Esophagus squamous epithelium (tissue), 4 donors: ENCODE results near the gene RIMBP2.

ENCODE experiments used
- POLR2A ChIP-seq, 4 donors: fragments of 450-650 bp; IDR thresholded peaks; one replicate each; pipeline ENCODE4 v1.6.1; 2017; ENCODE audit warnings: antibody characterized with exemption in 4 of 4, mild to moderate bottlenecking in 4 of 4, moderate library complexity in 3 of 4
- TF ChIP-seq, protein P1 (sequence below), 6 experiments: fragments of 450-650 bp in 4 of 6; fragments of 200-600 bp in 2 of 6; sonication (generic) in 2 of 6; IDR thresholded peaks; one replicate each; pipeline ENCODE4 v1.5.1; 2016 to 2019; ENCODE audit warnings: antibody characterized with exemption in 6 of 6, mild to moderate bottlenecking in 4 of 6, moderate library complexity in 4 of 6

DNA sequence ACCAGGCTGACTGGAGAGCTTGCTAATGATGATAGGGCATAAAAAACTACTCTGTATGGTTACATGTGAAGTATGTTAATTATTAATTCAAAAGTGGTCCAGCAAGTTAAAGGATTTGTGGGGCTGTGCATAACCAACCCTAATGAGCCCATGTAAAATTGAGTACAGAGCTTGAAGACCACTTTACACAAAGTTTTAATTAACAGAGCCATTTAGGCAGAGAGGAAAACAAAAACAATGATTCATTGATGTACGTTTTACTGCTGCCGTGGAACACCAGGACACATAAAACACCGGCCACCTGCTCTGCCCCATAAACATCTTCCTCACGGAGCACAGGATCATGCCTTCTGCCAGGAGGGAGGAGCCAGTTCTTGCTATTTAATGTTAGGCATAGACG is 83.5 kb downstream of the RIMBP2 start:
- TF ChIP-seq, protein P1, sequence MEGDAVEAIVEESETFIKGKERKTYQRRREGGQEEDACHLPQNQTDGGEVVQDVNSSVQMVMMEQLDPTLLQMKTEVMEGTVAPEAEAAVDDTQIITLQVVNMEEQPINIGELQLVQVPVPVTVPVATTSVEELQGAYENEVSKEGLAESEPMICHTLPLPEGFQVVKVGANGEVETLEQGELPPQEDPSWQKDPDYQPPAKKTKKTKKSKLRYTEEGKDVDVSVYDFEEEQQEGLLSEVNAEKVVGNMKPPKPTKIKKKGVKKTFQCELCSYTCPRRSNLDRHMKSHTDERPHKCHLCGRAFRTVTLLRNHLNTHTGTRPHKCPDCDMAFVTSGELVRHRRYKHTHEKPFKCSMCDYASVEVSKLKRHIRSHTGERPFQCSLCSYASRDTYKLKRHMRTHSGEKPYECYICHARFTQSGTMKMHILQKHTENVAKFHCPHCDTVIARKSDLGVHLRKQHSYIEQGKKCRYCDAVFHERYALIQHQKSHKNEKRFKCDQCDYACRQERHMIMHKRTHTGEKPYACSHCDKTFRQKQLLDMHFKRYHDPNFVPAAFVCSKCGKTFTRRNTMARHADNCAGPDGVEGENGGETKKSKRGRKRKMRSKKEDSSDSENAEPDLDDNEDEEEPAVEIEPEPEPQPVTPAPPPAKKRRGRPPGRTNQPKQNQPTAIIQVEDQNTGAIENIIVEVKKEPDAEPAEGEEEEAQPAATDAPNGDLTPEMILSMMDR (IDR thresholded peaks at IDR 0.05), result no peak
- TF ChIP-seq POLR2A (IDR thresholded peaks at IDR 0.05), result no peak
